Prostate gland (tissue), 2 donors: ENCODE measurements around the gene NT5DC1. TPM values are rescaled to one million over a fixed set of nuclear protein-coding genes. Genes with fewer than 3 reads are reported as not detected.

Experiments used
- DNase-seq: peaks from one replicate; pipeline ENCODE4 v3.0.0-alpha.2; 2019; ENCODE audit warnings: low spot score
- H3K27ac ChIP-seq, 2 donors: fragments of 200-600 bp; sonication (generic); 2 replicates each; pipeline ENCODE4 v1.5.1; 2017 to 2019
- H3K27me3 ChIP-seq: fragments of 200-600 bp; sonication (generic); replicated peaks from 2 replicates; pipeline ENCODE4 v1.5.1; 2019; ENCODE audit not compliant: insufficient read depth
- H3K36me3 ChIP-seq, 2 donors: fragments of 200-600 bp; sonication (generic); 1 replicate in 1 of 2; 2 replicates in 1 of 2; pipeline versions ENCODE4 v1.5.1 to v1.8.1; 2017 to 2019
- H3K4me1 ChIP-seq: fragments of 200-600 bp; sonication (generic); replicated peaks from 2 replicates; pipeline ENCODE4 v1.5.1; 2019
- H3K4me3 ChIP-seq, 2 donors: fragments of 200-600 bp; sonication (generic); 2 replicates each; pipeline ENCODE4 v1.5.1; 2017 to 2019
- H3K9me3 ChIP-seq: fragments of 200-600 bp; sonication (generic); 2 replicates; pipeline ENCODE4 v1.5.1; 2017
- POLR2A ChIP-seq: fragments of 450-650 bp; IDR thresholded peaks from one replicate; pipeline ENCODE4 v1.6.1; 2016; ENCODE audit warnings: antibody characterized with exemption, mild to moderate bottlenecking
- POLR2AphosphoS5 ChIP-seq: sonication (generic); formaldehyde crosslinking; IDR thresholded peaks from one replicate; pipeline ENCODE4 v1.6.1; 2017; ENCODE audit warnings: antibody characterized with exemption
- WGBS: methylation state at CpG from one replicate; pipeline ENCODE4 v1.1.5; 2018; 5-methylcytosine and 5-hydroxymethylcytosine counted together
- intact Hi-C: fragments of 100-400 bp; cut with DNase I; formaldehyde crosslinking; loops from one replicate; pipeline ENCODE4 v1.14.2; 2022
- total RNA-seq, 2 donors: library from RNA; depleted of rRNA; stranded (reverse); fragments of >200 nt; gene quantifications; one replicate each; pipeline ENCODE4 v1.1.0, GENCODE V29; 2016
- TF ChIP-seq, protein P1 (sequence below), 4 experiments: fragments of 200-600 bp in 2 of 4; fragments of 450-650 bp in 2 of 4; sonication (generic) in 2 of 4; IDR thresholded peaks; 1 replicate in 3 of 4; 2 replicates in 1 of 4; pipeline ENCODE4 v1.5.1; 2016 to 2019; ENCODE audit warnings: antibody characterized with exemption in 4 of 4, mild to moderate bottlenecking in 2 of 4, moderate library complexity in 2 of 4

NT5DC1 gene
- total RNA-seq, 2 donors from 2014 or later: 12.3 to 26.1 TPM

DNA sequence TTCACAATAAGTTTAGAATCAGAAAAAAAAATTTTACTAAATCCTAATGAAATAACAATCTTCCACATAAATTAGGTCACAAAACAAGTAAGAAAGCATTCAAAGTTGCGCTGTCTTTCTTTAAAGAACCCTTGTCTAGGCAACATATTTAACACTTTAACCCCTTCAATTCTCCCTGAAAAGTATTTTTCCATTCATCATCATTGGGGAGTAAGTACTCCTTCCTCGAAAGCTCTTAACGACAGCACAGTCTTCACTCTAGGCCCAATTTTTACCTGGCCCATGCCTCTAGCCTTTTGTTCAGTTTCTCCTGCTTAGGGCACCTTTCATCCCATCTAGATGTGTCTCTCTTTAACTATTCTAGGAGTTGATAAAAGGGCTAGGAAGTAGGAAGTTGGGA lies 176.5 kb downstream of the NT5DC1 start:
- H3K9me3 ChIP-seq: no peaks in the 10 kb centered on the region
- intact Hi-C loops: loop anchor here (5.0 to 10.0 kb wide), 2 partner anchors 235 to 408 kb away; partner anchors contain the start of genes CALHM5 and KPNA5
- no peaks in the 10 kb centered on the region for H3K27me3 ChIP-seq
- WGBS: 8% methylated on average over 3 of the region's 3 CpGs
- no peaks in the 10 kb centered on the region for H3K36me3 ChIP-seq
- H3K4me3 ChIP-seq: peak overlapping the region; percentile 82 to 91
- H3K4me1 ChIP-seq: peaks cover 7% of the 10 kb centered on the region
- H3K27ac ChIP-seq: no peak overlapping the region
- no peak for DNase-seq
- TF ChIP-seq POLR2A (no peak), POLR2AphosphoS5 (no peak)
- TF ChIP-seq, protein P1, sequence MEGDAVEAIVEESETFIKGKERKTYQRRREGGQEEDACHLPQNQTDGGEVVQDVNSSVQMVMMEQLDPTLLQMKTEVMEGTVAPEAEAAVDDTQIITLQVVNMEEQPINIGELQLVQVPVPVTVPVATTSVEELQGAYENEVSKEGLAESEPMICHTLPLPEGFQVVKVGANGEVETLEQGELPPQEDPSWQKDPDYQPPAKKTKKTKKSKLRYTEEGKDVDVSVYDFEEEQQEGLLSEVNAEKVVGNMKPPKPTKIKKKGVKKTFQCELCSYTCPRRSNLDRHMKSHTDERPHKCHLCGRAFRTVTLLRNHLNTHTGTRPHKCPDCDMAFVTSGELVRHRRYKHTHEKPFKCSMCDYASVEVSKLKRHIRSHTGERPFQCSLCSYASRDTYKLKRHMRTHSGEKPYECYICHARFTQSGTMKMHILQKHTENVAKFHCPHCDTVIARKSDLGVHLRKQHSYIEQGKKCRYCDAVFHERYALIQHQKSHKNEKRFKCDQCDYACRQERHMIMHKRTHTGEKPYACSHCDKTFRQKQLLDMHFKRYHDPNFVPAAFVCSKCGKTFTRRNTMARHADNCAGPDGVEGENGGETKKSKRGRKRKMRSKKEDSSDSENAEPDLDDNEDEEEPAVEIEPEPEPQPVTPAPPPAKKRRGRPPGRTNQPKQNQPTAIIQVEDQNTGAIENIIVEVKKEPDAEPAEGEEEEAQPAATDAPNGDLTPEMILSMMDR (IDR thresholded peaks at IDR 0.05): no peak

GRCh38 chr6:116278481-116278829 lies 177.8 kb downstream of the NT5DC1 start:
- DNase-seq: no peak
- 39% methylated on average over 11 of the region's 11 CpGs for WGBS
- Histone ChIP-seq H3K4me1 (peaks cover 7% of the 10 kb centered on the region), H3K9me3 (no peaks in the 10 kb centered on the region), H3K4me3 (peak overlapping the region; percentile 82 to 91), H3K27ac (peak overlapping the region; percentile 92 to 99), H3K36me3 (no peaks in the 10 kb centered on the region), H3K27me3 (no peaks in the 10 kb centered on the region)
- no peak for TF ChIP-seq POLR2AphosphoS5
- TF ChIP-seq POLR2A: no peak
- TF ChIP-seq, protein P1 (IDR thresholded peaks at IDR 0.05): no peak
- intact Hi-C loops: loop anchor here (5.0 to 10.0 kb wide), 2 partner anchors 234 to 406 kb away; partner anchors contain the start of genes CALHM5 and KPNA5

DNA sequence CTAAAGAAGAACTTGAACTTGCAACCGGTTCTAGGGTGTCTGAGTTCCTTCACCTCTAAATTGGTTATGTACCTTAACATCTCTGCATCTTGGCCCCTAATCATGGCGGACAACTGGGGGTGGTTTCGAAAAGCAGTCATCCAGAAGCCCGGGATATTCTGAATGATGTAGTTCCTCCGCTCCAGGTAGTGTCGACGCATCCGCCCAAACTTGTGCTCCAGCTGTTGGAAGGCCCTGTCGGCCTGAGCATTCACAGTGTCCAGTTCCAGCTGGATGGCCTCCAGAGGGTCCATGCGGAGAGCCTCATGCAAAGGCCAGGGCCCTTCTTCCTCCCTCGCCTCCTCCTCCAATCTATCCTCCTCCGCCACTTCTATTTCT lies 178.2 kb downstream of the NT5DC1 start:
- 4% methylated on average over 12 of the region's 12 CpGs for WGBS
- intact Hi-C loops: loop anchor here (5.0 to 10.0 kb wide), 2 partner anchors 233 to 406 kb away; partner anchors contain the start of genes CALHM5 and KPNA5
- DNase-seq: peak; percentile 57
- H3K4me1 ChIP-seq: peaks cover 7% of the 10 kb centered on the region
- H3K27me3 ChIP-seq: no peaks in the 10 kb centered on the region
- peak overlapping the region; percentile 92 to 99 for H3K27ac ChIP-seq
- no peaks in the 10 kb centered on the region for H3K9me3 ChIP-seq
- no peak for TF ChIP-seq POLR2A
- TF ChIP-seq, protein P1 (IDR thresholded peaks at IDR 0.05): no peak
- TF ChIP-seq POLR2AphosphoS5: no peak
- peak overlapping the region; percentile 82 to 91 for H3K4me3 ChIP-seq
- H3K36me3 ChIP-seq: no peaks in the 10 kb centered on the region

GRCh38 chr6:116279232-116280160 lies 178.8 kb downstream of the NT5DC1 start, which contains the start of gene TSPYL1:
TSS of gene TSPYL1 (minus strand) at chr6:116279930. CDS start at chr6:116279830, 100 bp downstream.
- Histone ChIP-seq H3K9me3 (no peaks in the 10 kb centered on the region), H3K36me3 (no peaks in the 10 kb centered on the region), H3K4me1 (peaks cover 7% of the 10 kb centered on the region), H3K4me3 (peak within 1 kb of the TSS; percentile 82 to 91), H3K27ac (peak within 1 kb of the TSS; percentile 92 to 99), H3K27me3 (no peaks in the 10 kb centered on the region)
- TF ChIP-seq POLR2AphosphoS5 (peak; percentile 98), POLR2A (peak; percentile 98)
- TF ChIP-seq, protein P1 (IDR thresholded peaks at IDR 0.05): no peak
- WGBS: under 1% methylated on average over 67 of the region's 71 CpGs
- intact Hi-C loops: loop anchor here (5.0 to 10.0 kb wide), 4 partner anchors 233 to 405 kb away; partner anchors contain the start of genes CALHM5, KPNA5 and RWDD1
- DNase-seq: peak; percentile 98
